Naive thymus-derived CD4-positive, alpha-beta T cell (primary cell): Measurements from ENCODE around the gene RPGRIP1L. TPM values are rescaled to one million over a fixed set of nuclear protein-coding genes. Genes with fewer than 3 reads are reported as not detected.

ENCODE experiments used
- ATAC-seq: fragments of 150-1000 bp; cut with Tn5 transposase; 2 replicates; pipeline ENCODE4 v1.10.0; 2021; ENCODE audit warnings: mild to moderate bottlenecking, moderate library complexity
- CTCF ChIA-PET: fragments of 350-600 bp; sonication (Branson Sonifier 250); formaldehyde crosslinking; loops from one replicate; lab custom pipeline; 2021; ENCODE audit warnings: antibody characterized with exemption; lab: Charles Lee
- POLR2A ChIA-PET: fragments of 350-600 bp; sonication (Branson Sonifier 250); formaldehyde crosslinking; loops from one replicate; lab custom pipeline; 2021; ENCODE audit warnings: antibody characterized with exemption, inconsistent platforms; lab: Charles Lee
- DNase-seq, 9 donors: peaks; one replicate each; pipeline versions ENCODE4 v3.0.0 to v3.0.0-alpha.2; 2020 to 2022; ENCODE audit warnings: mixed read lengths in 1 of 9
- H3K27ac ChIP-seq: one replicate; pipeline ENCODE4 v1.7.0; 2013; ENCODE audit warnings: mild to moderate bottlenecking, low read depth, low read length, moderate library complexity
- H3K27me3 ChIP-seq, 2 donors: one replicate each; pipeline ENCODE4 v1.7.0; 2013; ENCODE audit warnings: low read length in 2 of 2, mild to moderate bottlenecking in 2 of 2, moderate library complexity in 2 of 2; ENCODE audit not compliant: control insufficient read depth in 2 of 2, insufficient read depth in 2 of 2
- H3K36me3 ChIP-seq, 3 experiments: 1 replicate in 2 of 3; 2 replicates in 1 of 3; pipeline ENCODE4 v1.7.0; 2013; ENCODE audit warnings: low read length in 3 of 3, mild to moderate bottlenecking in 3 of 3, moderate library complexity in 1 of 3; ENCODE audit not compliant: insufficient read depth in 3 of 3, control insufficient read depth in 2 of 3
- H3K4me1 ChIP-seq, 2 donors: one replicate each; pipeline ENCODE4 v1.7.0; 2013; ENCODE audit warnings: low read length in 2 of 2, mild to moderate bottlenecking in 2 of 2, moderate library complexity in 1 of 2; ENCODE audit not compliant: control insufficient read depth in 2 of 2, insufficient read depth in 2 of 2
- H3K4me3 ChIP-seq: 2 replicates; pipeline ENCODE4 v1.7.0; 2013; ENCODE audit warnings: mild to moderate bottlenecking, low read length
- H3K9me3 ChIP-seq, 3 experiments: 1 replicate in 2 of 3; 2 replicates in 1 of 3; pipeline ENCODE4 v1.7.0; 2013; ENCODE audit warnings: low read length in 3 of 3; ENCODE audit not compliant: control insufficient read depth in 2 of 3
- H3K27ac Mint-ChIP-seq, 9 donors: one replicate each; pipeline ENCODE4 v1.8.0; 2020 to 2022; ENCODE audit warnings: mixed read lengths in 9 of 9, mild to moderate bottlenecking in 8 of 9, moderate library complexity in 5 of 9, inconsistent platforms in 2 of 9
- H3K27me3 Mint-ChIP-seq, 5 donors: one replicate each; pipeline ENCODE4 v1.8.0; 2021 to 2022; ENCODE audit warnings: mixed read lengths in 5 of 5, mild to moderate bottlenecking in 1 of 5
- H3K36me3 Mint-ChIP-seq, 5 donors: one replicate each; pipeline ENCODE4 v1.8.0; 2020 to 2022; ENCODE audit warnings: mixed read lengths in 5 of 5, mild to moderate bottlenecking in 3 of 5, inconsistent platforms in 1 of 5
- H3K4me1 Mint-ChIP-seq, 7 donors: one replicate each; pipeline ENCODE4 v1.8.0; 2020 to 2022; ENCODE audit warnings: mixed read lengths in 7 of 7, mild to moderate bottlenecking in 3 of 7, inconsistent platforms in 1 of 7
- H3K4me3 Mint-ChIP-seq, 10 donors: one replicate each; pipeline ENCODE4 v1.8.0; 2020 to 2022; ENCODE audit warnings: mild to moderate bottlenecking in 10 of 10, mixed read lengths in 10 of 10, moderate library complexity in 6 of 10, inconsistent platforms in 2 of 10
- H3K9me3 Mint-ChIP-seq, 11 donors: one replicate each; pipeline ENCODE4 v1.8.0; 2020 to 2022; ENCODE audit warnings: mixed read lengths in 11 of 11, mild to moderate bottlenecking in 4 of 11, inconsistent platforms in 1 of 11, moderate library complexity in 1 of 11
- intact Hi-C, 2 donors: fragments of 100-400 bp; cut with micrococcal nuclease; formaldehyde crosslinking; loops; one replicate each; pipeline ENCODE4 v1.15.1; 2023
- polyA plus RNA-seq, 2 donors: library from polyadenylated mRNA; unstranded; fragments of 300-500 nt; fragmentation: Illumina TruSeq; gene quantifications; one replicate each; pipeline ENCODE4 v1.2.3, GENCODE V29; 2021
- total RNA-seq, 6 experiments: library from RNA in 5 of 6; stranded (reverse) in 5 of 6; gene quantifications; 1 replicate in 5 of 6; 2 replicates in 1 of 6; pipeline ENCODE4 v1.2.3 and lab custom pipeline; 2021 to 2026

RPGRIP1L gene
- total and polyA plus RNA-seq, 7 experiments from 2014 or later, result 1.8 to 6.1 (median 3.4) TPM

GRCh38 chr16:53743149-53743566 is 39.5 kb upstream of the RPGRIP1L start:
- H3K4me3 Mint-ChIP-seq, result no peak overlapping the region
- no peaks in the 10 kb centered on the region for H3K9me3 ChIP-seq
- H3K36me3 ChIP-seq, result no peaks in the 10 kb centered on the region
- no peak overlapping the region for H3K27ac ChIP-seq
- H3K27me3 ChIP-seq, result no peaks in the 10 kb centered on the region
- DNase-seq, result peak in 6 of 9 donors; percentile 2 to 28 (median 18)
- peak overlapping the region in 1 of 9 donors; percentile 79 for H3K27ac Mint-ChIP-seq
- no peaks in the 10 kb centered on the region for H3K27me3 Mint-ChIP-seq
- ChIA-PET CTCF (interaction anchor here (0.6 to 1.2 kb wide), 3 partner anchors 41 to 80 kb away, joined by 4 read pairs; no protein-coding TSS in a partner anchor), POLR2A (interaction anchor here (1.4 kb wide), 1 partner anchor 41 kb away, joined by 3 read pairs; no protein-coding TSS in a partner anchor)
- peaks cover 0 to 14% (median 6%) of the 10 kb centered on the region in 5 donors for H3K36me3 Mint-ChIP-seq
- H3K4me1 Mint-ChIP-seq, result peaks cover 21 to 56% (median 35%) of the 10 kb centered on the region in 7 donors
- intact Hi-C loops, result loop anchor here in 1 of 2 donors (1.0 kb wide), 1 partner anchor 80 kb away; no protein-coding TSS in a partner anchor
- H3K9me3 Mint-ChIP-seq, result peaks cover 0 to 8% (median 2%) of the 10 kb centered on the region in 11 donors
- no peak overlapping the region for H3K4me3 ChIP-seq
- no peak for ATAC-seq
- peaks cover 15 to 16% of the 10 kb centered on the region in 2 donors for H3K4me1 ChIP-seq

- Histone ChIP-seq H3K4me3 (no peak overlapping the region), H3K27me3 (no peaks in the 10 kb centered on the region), H3K9me3 (no peaks in the 10 kb centered on the region), H3K27ac (no peak overlapping the region), H3K4me1 (peaks cover 15 to 16% of the 10 kb centered on the region in 2 donors), H3K36me3 (no peaks in the 10 kb centered on the region)
- ChIA-PET CTCF (interaction anchor here (1.5 kb wide), 1 partner anchor 82 kb away, joined by 5 read pairs; no protein-coding TSS in a partner anchor), POLR2A (no interaction called here)
- DNase-seq, result no peak
- intact Hi-C loops, result no loop called here
- Mint-ChIP-seq H3K4me1 (peaks cover 18 to 50% (median 40%) of the 10 kb centered on the region in 7 donors), H3K36me3 (peaks cover 0 to 5% (median 1%) of the 10 kb centered on the region in 5 donors), H3K9me3 (no peaks in the 10 kb centered on the region), H3K27me3 (no peaks in the 10 kb centered on the region), H3K4me3 (no peak overlapping the region), H3K27ac (peak overlapping the region in 1 of 9 donors; percentile 56)
- ATAC-seq, result no peak
Observed at GRCh38 chr16:53741546-53741945, 37.9 kb upstream of the RPGRIP1L start.

- no peak for ATAC-seq
- Histone ChIP-seq H3K4me1 (peaks cover 15 to 16% of the 10 kb centered on the region in 2 donors), H3K27me3 (no peaks in the 10 kb centered on the region), H3K36me3 (no peaks in the 10 kb centered on the region), H3K27ac (no peak overlapping the region), H3K9me3 (no peaks in the 10 kb centered on the region), H3K4me3 (no peak overlapping the region)
- Mint-ChIP-seq H3K36me3 (peaks cover 0 to 7% (median 1%) of the 10 kb centered on the region in 5 donors), H3K4me3 (no peak overlapping the region), H3K27ac (peak overlapping the region in 1 of 9 donors; percentile 21), H3K9me3 (peaks cover 0 to 3% (median 0%) of the 10 kb centered on the region in 11 donors), H3K4me1 (peaks cover 21 to 54% (median 43%) of the 10 kb centered on the region in 7 donors), H3K27me3 (no peaks in the 10 kb centered on the region)
- POLR2A ChIA-PET, result no interaction called here
- intact Hi-C loops, result no loop called here
- no peak for DNase-seq
- CTCF ChIA-PET, result interaction anchor here (1.5 kb wide), 1 partner anchor 82 kb away, joined by 5 read pairs; no protein-coding TSS in a partner anchor
Observed at GRCh38 chr16:53740933-53741531, 37.4 kb upstream of the RPGRIP1L start.

- intact Hi-C loops, result no loop called here
- Histone ChIP-seq H3K4me3 (no peak overlapping the region), H3K27ac (no peak overlapping the region), H3K9me3 (no peaks in the 10 kb centered on the region), H3K4me1 (peaks cover 12 to 16% of the 10 kb centered on the region in 2 donors), H3K27me3 (no peaks in the 10 kb centered on the region), H3K36me3 (no peaks in the 10 kb centered on the region)
- Mint-ChIP-seq H3K4me3 (no peak overlapping the region), H3K36me3 (peaks cover 0 to 10% (median 1%) of the 10 kb centered on the region in 5 donors), H3K27me3 (no peaks in the 10 kb centered on the region), H3K9me3 (peaks cover 0 to 3% (median 0%) of the 10 kb centered on the region in 11 donors), H3K27ac (no peak overlapping the region), H3K4me1 (peaks cover 17 to 54% (median 42%) of the 10 kb centered on the region in 7 donors)
- DNase-seq, result no peak
- no peak for ATAC-seq
- CTCF ChIA-PET, result no interaction called here
- POLR2A ChIA-PET, result no interaction called here
Observed at GRCh38 chr16:53740476-53740875, 36.8 kb upstream of the RPGRIP1L start.

GRCh38 chr16:53737552-53737951 is 33.9 kb upstream of the RPGRIP1L start:
- H3K36me3 Mint-ChIP-seq, result peaks cover 0 to 18% (median 0%) of the 10 kb centered on the region in 5 donors
- no peaks in the 10 kb centered on the region for H3K4me1 ChIP-seq
- ChIA-PET CTCF (no interaction called here), POLR2A (no interaction called here)
- no peak overlapping the region for H3K4me3 Mint-ChIP-seq
- H3K9me3 Mint-ChIP-seq, result peaks cover 0 to 3% (median 0%) of the 10 kb centered on the region in 11 donors
- H3K4me3 ChIP-seq, result no peak overlapping the region
- no peaks in the 10 kb centered on the region for H3K27me3 Mint-ChIP-seq
- no peak for DNase-seq
- H3K9me3 ChIP-seq, result no peaks in the 10 kb centered on the region
- H3K27me3 ChIP-seq, result no peaks in the 10 kb centered on the region
- ATAC-seq, result no peak
- H3K36me3 ChIP-seq, result no peaks in the 10 kb centered on the region
- H3K27ac ChIP-seq, result no peak overlapping the region
- peaks cover 0 to 46% (median 39%) of the 10 kb centered on the region in 7 donors for H3K4me1 Mint-ChIP-seq
- intact Hi-C loops, result no loop called here
- no peak overlapping the region for H3K27ac Mint-ChIP-seq

GRCh38 chr16:53736297-53736696 is 32.6 kb upstream of the RPGRIP1L start:
- POLR2A ChIA-PET, result interaction anchor here (0.6 kb wide), 1 partner anchor 217 kb away, joined by 4 read pairs; no protein-coding TSS in a partner anchor
- Histone ChIP-seq H3K4me3 (no peak overlapping the region), H3K27me3 (no peaks in the 10 kb centered on the region), H3K4me1 (no peaks in the 10 kb centered on the region), H3K36me3 (no peaks in the 10 kb centered on the region), H3K27ac (no peak overlapping the region), H3K9me3 (no peaks in the 10 kb centered on the region)
- intact Hi-C loops, result no loop called here
- peaks cover 0 to 3% (median 0%) of the 10 kb centered on the region in 11 donors for H3K9me3 Mint-ChIP-seq
- ATAC-seq, result no peak
- peaks cover 0 to 51% (median 40%) of the 10 kb centered on the region in 7 donors for H3K4me1 Mint-ChIP-seq
- no peaks in the 10 kb centered on the region for H3K27me3 Mint-ChIP-seq
- H3K27ac Mint-ChIP-seq, result peak overlapping the region in 2 of 9 donors; percentile 24 to 58
- CTCF ChIA-PET, result no interaction called here
- H3K36me3 Mint-ChIP-seq, result peaks cover 0 to 21% (median 0%) of the 10 kb centered on the region in 5 donors
- no peak overlapping the region for H3K4me3 Mint-ChIP-seq
- DNase-seq, result no peak
